Panc1 (cell line): ENCODE results near the gene OR14I1. TPM values are rescaled to one million over a fixed set of nuclear protein-coding genes. Genes with fewer than 3 reads are reported as not detected.

Experiments used
- ATAC-seq: fragments of 200-7000 bp; cut with Tn5 transposase; 2 replicates; pipeline ENCODE4 v1.9.1; 2020; ENCODE audit warnings: mild to moderate bottlenecking, moderate library complexity
- BruUV-seq: library from RNA; stranded (reverse); fragments of 400-500 nt; replicated peaks from 2 replicates; lab custom pipeline; 2021; lab: Mats Ljungman, UMichigan
- CTCF ChIA-PET: fragments of 300-600 bp; sonication (Branson Sonifier 250); formaldehyde crosslinking; loops from one replicate; lab custom pipeline; 2022; ENCODE audit warnings: antibody characterized with exemption; lab: Charles Lee
- POLR2A ChIA-PET: fragments of 300-600 bp; sonication (Branson Sonifier 250); formaldehyde crosslinking; loops from one replicate; lab custom pipeline; 2022; ENCODE audit warnings: antibody characterized with exemption; lab: Charles Lee
- DNase-seq: peaks from one replicate; pipeline ENCODE4 v3.0.0-alpha.2; 2010; ENCODE audit warnings: low read depth, low spot score
- H3K27ac ChIP-seq: 2 replicates; pipeline ENCODE4 v1.5.1; 2011; ENCODE audit warnings: mild to moderate bottlenecking, low read length, inconsistent platforms
- H3K27me3 ChIP-seq: fragments of 200-500 bp; sonication (Bioruptor generic); 2 replicates; pipeline ENCODE4 v1.6.0; 2014; ENCODE audit warnings: low read length, inconsistent platforms; ENCODE audit not compliant: control insufficient read depth, insufficient read depth
- H3K36me3 ChIP-seq: fragments of 200-500 bp; sonication (Bioruptor generic); 2 replicates; pipeline ENCODE4 v1.5.1; 2014; ENCODE audit warnings: inconsistent platforms, mild to moderate bottlenecking, low read length, moderate library complexity; ENCODE audit not compliant: control insufficient read depth, insufficient read depth
- H3K4me1 ChIP-seq: 2 replicates; pipeline ENCODE4 v1.5.1; 2011; ENCODE audit warnings: inconsistent platforms, mild to moderate bottlenecking, low read length, moderate library complexity; ENCODE audit not compliant: control insufficient read depth, insufficient read depth
- H3K4me3 ChIP-seq, 2 experiments: 2 replicates each; pipeline ENCODE4 v1.5.1; 2011 to 2012; ENCODE audit warnings: low read depth in 2 of 2, low read length in 2 of 2, mild to moderate bottlenecking in 2 of 2, inconsistent platforms in 1 of 2, moderate library complexity in 1 of 2
- H3K9me3 ChIP-seq: fragments of 200-500 bp; sonication (Bioruptor generic); 2 replicates; pipeline ENCODE4 v1.5.1; 2014; ENCODE audit warnings: low read depth, mild to moderate bottlenecking, inconsistent platforms, low read length, moderate library complexity; ENCODE audit not compliant: control insufficient read depth, insufficient read depth
- POLR2AphosphoS5 ChIP-seq: IDR thresholded peaks from 2 replicates; pipeline ENCODE4 v1.6.1; 2012; ENCODE audit warnings: mild to moderate bottlenecking, low read depth, low read length, moderate library complexity
- SIN3A ChIP-seq: IDR thresholded peaks from 2 replicates; pipeline ENCODE4 v1.6.1; 2012; ENCODE audit warnings: low read depth, mild to moderate bottlenecking, low read length, moderate library complexity, borderline replicate concordance; ENCODE audit not compliant: insufficient read depth
- TCF7L2 ChIP-seq: IDR thresholded peaks from 2 replicates; pipeline ENCODE4 v1.6.1; 2011; ENCODE audit warnings: mild to moderate bottlenecking, low read depth, low read length, inconsistent platforms
- in situ Hi-C: cut with HindIII; loops from 2 replicates; pipeline ENCODE4 v1.10.0; 2016; ENCODE audit warnings: low sequenced_read_pairs, low pct_unique_long_range_greater_than_20kb
- intact Hi-C: fragments of 100-400 bp; cut with micrococcal nuclease; formaldehyde crosslinking; loops from one replicate; pipeline ENCODE4 v1.10.0; 2022; ENCODE audit not compliant: unreplicated experiment
- total RNA-seq: library from RNA; stranded (reverse); gene quantifications from one replicate; pipeline ENCODE4 v1.2.1, GENCODE V29; 2021; ENCODE audit not compliant: unreplicated experiment
- TF ChIP-seq, protein P1 (sequence below): fragments of 450-650 bp; IDR thresholded peaks from 2 replicates; pipeline ENCODE4 v1.5.1; 2017; ENCODE audit warnings: mild to moderate bottlenecking
- TF ChIP-seq, protein P2 (sequence below), 2 experiments: IDR thresholded peaks; 2 replicates each; pipeline ENCODE4 v1.6.1; 2011 to 2012; ENCODE audit warnings: low read depth in 2 of 2, control low read depth in 1 of 2, low read length in 1 of 2, mild to moderate bottlenecking in 1 of 2, moderate library complexity in 1 of 2; ENCODE audit not compliant: insufficient read depth in 1 of 2

The OR14I1 gene
- total RNA-seq, 1 experiment from 2014 or later = not detected

DNA sequence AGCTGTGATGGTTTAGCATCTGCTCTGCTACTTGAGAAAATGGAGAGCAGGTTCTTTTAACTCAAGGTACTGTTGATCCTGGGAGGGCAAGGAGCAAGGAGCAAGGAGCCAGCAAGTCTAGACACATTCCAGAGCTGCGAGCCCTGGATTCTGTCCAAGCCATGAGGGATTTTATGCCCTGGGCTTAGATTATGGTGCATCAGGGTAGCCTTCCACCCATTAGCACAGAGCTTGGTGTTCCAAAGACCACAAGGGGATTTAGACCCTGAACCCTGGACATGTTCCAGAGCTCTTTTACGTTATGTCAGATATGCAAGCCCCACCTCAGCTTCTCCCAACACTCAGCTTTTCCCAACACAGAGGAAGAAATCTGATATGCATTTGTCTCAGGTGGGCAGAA lies 2.0 kb upstream of the OR14I1 start:
- Histone ChIP-seq H3K36me3 (no peaks in the 10 kb centered on the region), H3K9me3 (no peaks in the 10 kb centered on the region), H3K27ac (no peak overlapping the region), H3K4me3 (no peak overlapping the region), H3K4me1 (no peaks in the 10 kb centered on the region), H3K27me3 (no peaks in the 10 kb centered on the region)
- in situ Hi-C loops (no loop called here), intact Hi-C loops (no loop called here)
- BruUV-seq = no TSS peak
- ATAC-seq = no peak
- TF ChIP-seq, protein P1, sequence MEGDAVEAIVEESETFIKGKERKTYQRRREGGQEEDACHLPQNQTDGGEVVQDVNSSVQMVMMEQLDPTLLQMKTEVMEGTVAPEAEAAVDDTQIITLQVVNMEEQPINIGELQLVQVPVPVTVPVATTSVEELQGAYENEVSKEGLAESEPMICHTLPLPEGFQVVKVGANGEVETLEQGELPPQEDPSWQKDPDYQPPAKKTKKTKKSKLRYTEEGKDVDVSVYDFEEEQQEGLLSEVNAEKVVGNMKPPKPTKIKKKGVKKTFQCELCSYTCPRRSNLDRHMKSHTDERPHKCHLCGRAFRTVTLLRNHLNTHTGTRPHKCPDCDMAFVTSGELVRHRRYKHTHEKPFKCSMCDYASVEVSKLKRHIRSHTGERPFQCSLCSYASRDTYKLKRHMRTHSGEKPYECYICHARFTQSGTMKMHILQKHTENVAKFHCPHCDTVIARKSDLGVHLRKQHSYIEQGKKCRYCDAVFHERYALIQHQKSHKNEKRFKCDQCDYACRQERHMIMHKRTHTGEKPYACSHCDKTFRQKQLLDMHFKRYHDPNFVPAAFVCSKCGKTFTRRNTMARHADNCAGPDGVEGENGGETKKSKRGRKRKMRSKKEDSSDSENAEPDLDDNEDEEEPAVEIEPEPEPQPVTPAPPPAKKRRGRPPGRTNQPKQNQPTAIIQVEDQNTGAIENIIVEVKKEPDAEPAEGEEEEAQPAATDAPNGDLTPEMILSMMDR = no peak
- TF ChIP-seq TCF7L2 (no peak), SIN3A (no peak), POLR2AphosphoS5 (no peak)
- TF ChIP-seq, protein P2, sequence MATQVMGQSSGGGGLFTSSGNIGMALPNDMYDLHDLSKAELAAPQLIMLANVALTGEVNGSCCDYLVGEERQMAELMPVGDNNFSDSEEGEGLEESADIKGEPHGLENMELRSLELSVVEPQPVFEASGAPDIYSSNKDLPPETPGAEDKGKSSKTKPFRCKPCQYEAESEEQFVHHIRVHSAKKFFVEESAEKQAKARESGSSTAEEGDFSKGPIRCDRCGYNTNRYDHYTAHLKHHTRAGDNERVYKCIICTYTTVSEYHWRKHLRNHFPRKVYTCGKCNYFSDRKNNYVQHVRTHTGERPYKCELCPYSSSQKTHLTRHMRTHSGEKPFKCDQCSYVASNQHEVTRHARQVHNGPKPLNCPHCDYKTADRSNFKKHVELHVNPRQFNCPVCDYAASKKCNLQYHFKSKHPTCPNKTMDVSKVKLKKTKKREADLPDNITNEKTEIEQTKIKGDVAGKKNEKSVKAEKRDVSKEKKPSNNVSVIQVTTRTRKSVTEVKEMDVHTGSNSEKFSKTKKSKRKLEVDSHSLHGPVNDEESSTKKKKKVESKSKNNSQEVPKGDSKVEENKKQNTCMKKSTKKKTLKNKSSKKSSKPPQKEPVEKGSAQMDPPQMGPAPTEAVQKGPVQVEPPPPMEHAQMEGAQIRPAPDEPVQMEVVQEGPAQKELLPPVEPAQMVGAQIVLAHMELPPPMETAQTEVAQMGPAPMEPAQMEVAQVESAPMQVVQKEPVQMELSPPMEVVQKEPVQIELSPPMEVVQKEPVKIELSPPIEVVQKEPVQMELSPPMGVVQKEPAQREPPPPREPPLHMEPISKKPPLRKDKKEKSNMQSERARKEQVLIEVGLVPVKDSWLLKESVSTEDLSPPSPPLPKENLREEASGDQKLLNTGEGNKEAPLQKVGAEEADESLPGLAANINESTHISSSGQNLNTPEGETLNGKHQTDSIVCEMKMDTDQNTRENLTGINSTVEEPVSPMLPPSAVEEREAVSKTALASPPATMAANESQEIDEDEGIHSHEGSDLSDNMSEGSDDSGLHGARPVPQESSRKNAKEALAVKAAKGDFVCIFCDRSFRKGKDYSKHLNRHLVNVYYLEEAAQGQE (IDR thresholded peaks at IDR 0.05; ENCODE audit: insufficient read depth in 1 of 2, low read depth in 2 of 2, low read length in 1 of 2) = no peak
- CTCF ChIA-PET = interaction anchor here (0.6 kb wide), 1 partner anchor 11 kb away, joined by 6 read pairs; no protein-coding TSS in a partner anchor
- POLR2A ChIA-PET = no interaction called here
- no peak for DNase-seq

DNA sequence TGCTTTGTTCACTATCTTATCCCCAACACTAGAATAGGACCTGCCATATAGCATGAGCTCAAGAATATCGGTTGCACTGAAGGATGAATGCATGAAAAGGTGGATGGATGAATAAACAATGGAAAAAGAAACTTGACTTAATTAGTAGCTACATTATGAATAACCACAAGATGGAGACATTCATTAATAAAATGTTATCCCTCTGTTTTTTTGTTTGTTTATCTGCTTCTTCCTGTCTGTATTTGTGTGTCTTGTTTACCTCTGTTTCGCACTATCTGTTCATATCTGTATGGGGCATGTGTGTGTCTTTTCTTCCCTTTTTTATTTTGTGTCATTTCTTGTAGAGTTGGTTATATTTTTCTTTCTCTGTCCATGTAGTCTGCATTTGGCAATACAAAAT lies 1.1 kb upstream of the OR14I1 start:
- CTCF ChIA-PET = interaction anchor here (1.0 kb wide), 1 partner anchor 103 kb away, joined by 5 read pairs; no protein-coding TSS in a partner anchor
- Histone ChIP-seq H3K27ac (no peak overlapping the region), H3K4me1 (no peaks in the 10 kb centered on the region), H3K9me3 (no peaks in the 10 kb centered on the region), H3K36me3 (no peaks in the 10 kb centered on the region), H3K27me3 (no peaks in the 10 kb centered on the region), H3K4me3 (no peak overlapping the region)
- no peak for ATAC-seq
- no TSS peak for BruUV-seq
- DNase-seq = no peak
- TF ChIP-seq, protein P1 = peak; percentile 22; the same call in 1 of the 2 replicates
- no peak for TF ChIP-seq TCF7L2
- in situ Hi-C loops = no loop called here
- POLR2A ChIA-PET = no interaction called here
- intact Hi-C loops = loop anchor here (2.0 kb wide), 1 partner anchor 103 kb away; no protein-coding TSS in a partner anchor
